H1 (cell line): ENCODE results near the gene ASIC5.

Source experiments
- CBX5 ChIP-seq: fragments of 300-800, 300-1000 bp; sonication (generic); IDR thresholded peaks from 2 replicates; pipeline ENCODE4 v1.7.1; 2016; ENCODE audit warnings: antibody characterized with exemption, low read length, low read depth
- RBBP5 ChIP-seq: IDR thresholded peaks from 2 replicates; pipeline ENCODE4 v1.7.1; 2012; ENCODE audit warnings: low read depth, mild to moderate bottlenecking, inconsistent platforms, low read length, moderate library complexity, borderline replicate concordance
- RFX5 ChIP-seq: IDR thresholded peaks from 2 replicates; pipeline ENCODE4 v1.6.1; 2011; ENCODE audit warnings: low read depth, low read length, improper control_type of control experiment, borderline replicate concordance
- YY1 ChIP-seq: IDR thresholded peaks from 2 replicates; pipeline ENCODE4 v1.6.1; 2011; ENCODE audit warnings: low read depth, mild to moderate bottlenecking, low read length

GRCh38 chr4:155799794-155800123 is 66.3 kb downstream of the ASIC5 start:
- TF ChIP-seq CBX5 (no peak), RFX5 (no peak), YY1 (no peak), RBBP5 (no peak)
